Measurements from ENCODE around the gene RPL29.
"Not testable (repeated sequence)": the region's sequence is repeated elsewhere in the genome, so short reads cannot be mapped to it uniquely, and the experiment has no call there.

The RPL29 gene

GRCh38 chr3:51995346-51996163, at the start of gene RPL29:
TSS of gene RPL29 (minus strand) at chr3:51995895. CDS start at chr3:51995461, 434 bp downstream.
- DNase-seq (ENCODE audit: low read depth in 2 of 2) = peak; percentile 80 to 87

- DNase-seq (ENCODE audit: low read depth in 2 of 2) = no peak
Observed at GRCh38 chr3:52044869-52045619, 49.3 kb upstream of the RPL29 start.

- no peak for DNase-seq (ENCODE audit: low read depth in 2 of 2)
Observed at GRCh38 chr3:52043750-52044149, 48.1 kb upstream of the RPL29 start.

GRCh38 chr3:52043039-52043438, 47.3 kb upstream of the RPL29 start:
- not testable (repeated sequence) for DNase-seq (ENCODE audit: low read depth in 2 of 2)

- DNase-seq (ENCODE audit: low read depth in 2 of 2) = no peak
Observed at GRCh38 chr3:52041118-52041731, 45.5 kb upstream of the RPL29 start.

GRCh38 chr3:52040600-52040999, 44.9 kb upstream of the RPL29 start:
- DNase-seq (ENCODE audit: low read depth in 2 of 2) = no peak

DNA sequence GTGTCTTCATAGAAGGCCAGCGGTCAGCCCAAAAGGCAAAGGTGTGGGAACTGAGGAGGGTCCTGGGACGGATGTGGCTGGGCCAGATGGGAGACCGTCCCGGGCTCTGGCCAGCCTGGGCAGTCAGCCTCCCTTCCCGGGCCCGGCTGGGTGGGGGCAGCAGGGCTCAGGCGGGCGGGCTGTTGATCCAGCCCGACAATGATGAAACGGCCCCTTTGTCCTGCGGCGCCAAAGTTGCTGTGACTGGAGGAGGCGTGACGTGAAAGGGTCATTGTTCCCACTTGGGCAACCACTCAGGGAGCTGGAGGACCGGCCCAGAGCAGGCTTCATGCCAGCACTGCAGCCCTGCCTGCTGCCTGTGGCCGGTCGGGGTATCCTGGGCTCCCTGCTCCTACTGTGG, 44.2 kb upstream of the RPL29 start:
- DNase-seq (ENCODE audit: low read depth in 2 of 2) = no peak

DNA sequence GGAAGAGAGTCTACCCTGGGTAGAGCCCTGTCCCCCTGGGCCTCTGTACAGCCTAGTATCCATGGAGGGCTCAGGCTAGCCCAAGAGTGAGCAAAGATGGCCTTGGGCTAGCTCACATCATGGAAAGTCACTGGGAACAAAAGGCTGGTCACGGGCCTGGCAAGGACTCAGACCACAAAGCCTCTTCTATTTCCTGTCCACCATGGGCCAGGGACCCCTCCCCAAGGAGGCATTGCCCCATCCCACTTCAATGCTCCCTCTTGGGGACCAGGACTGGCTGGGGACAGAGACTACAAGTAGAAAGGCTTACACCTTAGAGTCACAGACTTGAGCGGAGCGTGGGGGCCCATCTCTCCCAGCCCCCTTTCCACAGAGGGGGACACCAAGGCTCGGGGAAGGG, 43.7 kb upstream of the RPL29 start:
- DNase-seq (ENCODE audit: low read depth in 2 of 2) = no peak

DNA sequence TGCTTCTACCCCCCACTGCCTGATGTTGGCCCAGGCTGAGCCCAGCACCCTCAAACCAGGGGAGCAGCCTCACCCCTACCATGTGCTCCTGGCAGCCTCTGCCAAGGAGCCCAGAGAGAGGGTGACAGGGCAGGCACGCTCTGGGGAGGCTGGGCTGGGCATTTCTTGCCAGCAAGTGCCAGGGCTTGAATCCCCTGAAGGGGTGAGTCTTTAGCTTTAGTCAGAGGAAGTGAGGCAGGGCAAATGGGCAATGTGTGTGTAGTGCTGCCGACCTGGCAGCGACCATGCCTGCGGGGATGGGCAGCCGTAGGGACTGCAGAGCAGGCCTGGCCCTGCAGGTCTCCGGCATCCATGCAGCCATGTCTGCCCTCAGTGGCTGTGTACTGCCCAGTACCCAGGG, 42.5 kb upstream of the RPL29 start:
- DNase-seq (ENCODE audit: low read depth in 2 of 2) = no peak

- DNase-seq (ENCODE audit: low read depth in 2 of 2) = no peak
Observed at GRCh38 chr3:52037291-52037690, 41.6 kb upstream of the RPL29 start.

DNA sequence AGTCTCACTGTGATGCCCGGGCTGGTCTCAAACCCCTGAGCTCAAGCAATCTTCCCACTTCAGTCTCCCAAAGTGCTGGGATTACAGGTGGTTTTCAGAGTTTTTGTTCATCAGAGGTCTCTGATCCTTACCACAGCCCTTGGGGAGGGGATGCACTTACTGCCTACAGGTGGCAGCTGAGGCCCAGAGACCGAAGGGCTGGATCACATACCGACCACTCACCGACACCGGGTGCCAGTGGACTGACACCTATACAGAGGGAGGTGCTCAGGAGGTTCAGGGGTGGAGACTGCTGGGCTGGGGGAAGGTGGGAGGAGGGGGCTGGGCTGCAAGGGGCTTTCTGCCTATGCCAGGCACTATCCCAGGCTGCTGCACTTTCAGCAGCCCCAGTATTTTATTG, 41.1 kb upstream of the RPL29 start:
- DNase-seq (ENCODE audit: low read depth in 2 of 2) = no peak

GRCh38 chr3:52036222-52036694, 40.6 kb upstream of the RPL29 start:
- no peak for DNase-seq (ENCODE audit: low read depth in 2 of 2)

DNA sequence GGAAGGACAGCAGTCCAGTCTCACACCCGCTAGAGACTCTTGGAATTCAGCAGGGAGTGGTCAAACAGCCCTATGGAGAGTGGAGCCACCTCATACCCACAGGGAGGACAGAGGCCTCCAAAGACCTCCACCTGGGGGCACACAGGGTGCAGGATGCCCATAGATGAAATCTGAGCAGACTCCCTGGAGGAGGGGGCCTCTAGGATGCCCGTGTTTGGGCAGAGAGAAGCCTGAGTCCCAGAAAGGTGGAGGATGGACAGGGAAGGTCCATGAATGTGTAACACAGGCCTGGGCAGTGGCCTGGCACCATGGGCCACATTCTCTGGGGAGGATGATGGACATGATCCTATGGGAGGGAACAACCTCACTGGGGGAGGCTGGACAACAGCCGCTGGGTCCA, 39.0 kb upstream of the RPL29 start:
- no peak for DNase-seq (ENCODE audit: low read depth in 2 of 2)

DNA sequence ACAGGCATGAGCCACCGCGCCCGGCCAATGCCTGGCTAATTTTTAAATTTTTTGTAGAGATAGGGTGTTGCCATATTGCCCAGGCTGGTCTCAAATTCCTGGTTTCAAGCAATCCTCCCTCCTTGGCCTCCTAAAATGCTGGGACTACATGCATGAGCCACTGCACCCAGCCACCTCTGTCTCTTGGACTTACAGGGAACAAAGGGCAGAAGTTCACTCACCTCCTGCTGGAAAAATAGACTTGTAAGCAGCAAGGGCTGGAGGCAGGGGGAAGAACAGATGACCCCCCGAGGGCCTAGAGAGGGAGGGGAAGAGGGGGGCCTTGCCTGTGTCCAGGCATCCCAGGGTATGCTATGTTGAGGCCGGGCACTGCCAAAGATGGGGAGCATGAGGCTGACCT, 38.5 kb upstream of the RPL29 start:
- DNase-seq (ENCODE audit: low read depth in 2 of 2) = no peak

DNA sequence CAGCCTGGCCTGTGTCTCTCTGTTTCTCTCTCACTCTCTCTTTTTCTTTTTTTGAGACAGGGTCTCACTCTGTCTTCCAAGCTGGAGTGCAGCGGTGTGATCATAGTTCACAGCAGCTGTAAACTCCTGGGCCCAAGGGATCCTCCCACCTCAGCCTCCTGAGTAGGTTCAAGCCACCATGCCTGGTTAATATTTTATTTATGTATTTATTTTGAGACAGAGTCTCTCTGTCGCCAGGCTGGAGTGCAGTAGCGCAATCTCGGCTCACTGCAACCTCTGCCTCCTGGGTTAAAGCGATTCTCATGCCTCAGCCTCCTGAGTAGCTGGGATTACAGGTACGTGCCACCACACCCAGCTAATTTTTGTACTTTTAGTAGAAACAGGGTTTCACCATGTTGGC, 38.1 kb upstream of the RPL29 start:
- not testable (repeated sequence) for DNase-seq (ENCODE audit: low read depth in 2 of 2)

GRCh38 chr3:52032702-52033408, 37.2 kb upstream of the RPL29 start:
- no peak for DNase-seq (ENCODE audit: low read depth in 2 of 2)

DNA sequence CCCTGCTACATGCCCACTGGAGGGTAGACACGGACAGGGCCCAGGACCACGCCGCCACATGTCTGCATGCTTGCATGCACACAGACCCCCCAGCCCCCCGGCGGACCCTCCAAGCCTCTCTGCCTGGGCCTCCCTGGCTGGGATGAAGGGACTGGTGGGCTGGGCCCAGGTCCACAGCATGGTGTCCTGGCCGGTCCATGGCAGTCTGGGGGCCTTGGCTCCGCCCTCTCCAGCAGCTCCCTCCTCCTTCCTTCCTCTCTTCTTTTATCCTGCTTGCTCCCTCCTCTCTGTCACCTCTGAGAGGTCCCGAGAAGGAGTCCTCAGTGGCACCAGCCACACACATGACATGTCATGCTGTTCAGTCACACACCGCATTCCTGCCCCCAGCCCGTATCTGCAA, 36.2 kb upstream of the RPL29 start:
- no peak for DNase-seq (ENCODE audit: low read depth in 2 of 2)

DNA sequence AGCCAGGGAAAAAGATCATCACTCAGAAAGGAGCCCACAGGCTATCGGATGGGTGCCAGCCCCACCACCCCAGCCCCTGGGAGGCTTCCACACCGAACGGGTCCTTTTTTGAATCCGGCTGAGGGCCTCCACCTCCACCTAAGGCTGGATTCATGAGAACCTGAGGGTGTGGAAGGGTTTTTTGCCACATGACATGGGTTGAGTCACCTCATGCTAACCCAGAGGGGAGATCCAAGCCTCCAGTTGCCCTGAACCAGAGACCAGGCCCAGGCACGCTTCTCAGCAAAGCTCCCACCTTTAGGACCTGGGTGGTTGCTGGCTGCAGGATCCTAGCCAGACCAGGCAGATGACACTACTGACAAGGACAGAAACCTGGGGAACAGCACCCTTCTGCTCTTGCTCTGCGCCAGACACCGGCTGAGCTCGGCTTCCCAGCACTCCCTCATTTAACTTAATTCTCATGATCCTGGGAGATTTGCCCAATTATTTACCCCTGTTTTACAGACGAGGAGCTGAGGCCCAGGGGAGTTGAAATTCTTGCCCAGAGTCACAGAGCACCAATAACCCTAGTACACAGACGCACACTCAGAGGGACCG, 35.1 kb upstream of the RPL29 start:
- DNase-seq (ENCODE audit: low read depth in 2 of 2) = no peak

DNA sequence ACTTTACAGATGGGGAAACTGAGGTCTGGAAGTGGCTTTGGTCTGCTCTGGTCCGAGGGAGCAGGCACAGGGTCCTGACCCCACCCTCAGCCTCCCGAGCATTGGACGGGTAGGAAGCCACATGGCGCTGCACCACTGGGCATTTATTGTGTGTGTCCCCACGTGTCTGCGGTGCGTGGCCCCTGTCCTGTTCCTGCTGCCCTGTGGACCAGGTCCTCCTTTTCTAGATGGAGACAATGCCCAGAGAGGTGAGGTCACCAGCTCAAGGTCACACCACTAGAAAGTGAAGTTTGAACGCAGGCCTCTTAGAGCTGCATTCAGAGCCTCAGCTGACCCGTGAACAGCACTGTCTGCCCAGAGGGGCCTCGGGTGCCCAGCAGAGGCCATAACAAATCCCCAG, 33.8 kb upstream of the RPL29 start:
- no peak for DNase-seq (ENCODE audit: low read depth in 2 of 2)

DNA sequence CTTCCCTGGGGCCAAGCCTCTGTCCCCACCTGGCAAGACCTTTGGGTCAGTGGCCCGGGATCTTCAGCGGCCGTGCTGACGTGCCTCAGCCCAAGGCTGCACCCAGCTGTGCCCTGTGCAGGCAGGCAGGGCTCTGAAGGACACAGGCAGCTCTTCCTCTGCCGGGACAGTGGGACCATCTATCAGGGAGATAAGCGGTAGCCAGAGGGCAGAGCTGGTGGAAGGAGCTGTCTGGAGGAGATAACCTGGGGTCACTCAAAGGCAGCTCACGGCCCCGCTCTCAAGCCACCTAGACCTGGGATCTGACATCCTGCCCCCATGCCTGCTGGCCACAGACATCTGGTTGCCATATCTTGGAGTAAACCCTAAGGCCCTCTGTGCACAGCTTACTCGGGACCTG, 33.4 kb upstream of the RPL29 start:
- DNase-seq (ENCODE audit: low read depth in 2 of 2) = no peak

GRCh38 chr3:52028572-52028971, 32.9 kb upstream of the RPL29 start:
- no peak for DNase-seq (ENCODE audit: low read depth in 2 of 2)

GRCh38 chr3:52026041-52026440, 30.3 kb upstream of the RPL29 start:
- no peak for DNase-seq (ENCODE audit: low read depth in 2 of 2)
